NCI-H1092 (cell line): Measurements from ENCODE around the gene RUFY2.
"Not testable (repeated sequence)": the region's sequence is repeated elsewhere in the genome, so short reads cannot be mapped to it uniquely, and the experiment has no call there.

ENCODE experiments used
- DNase-seq: peaks from one replicate; lab custom pipeline; 2025; lab: John Stamatoyannopoulos, UW

Gene RUFY2

GRCh38 chr10:68406815-68407548 is at the start of gene RUFY2:
Gene RUFY2 (minus strand): TSS chr10:68407277. CDS start chr10:68407189, 88 bp downstream.
- peak; percentile 55 for DNase-seq

- DNase-seq: not testable (repeated sequence)
These were observed 42.6 kb upstream of the RUFY2 start for GRCh38 chr10:68449698-68450097.

- no peak for DNase-seq
These were observed 39.1 kb upstream of the RUFY2 start for GRCh38 chr10:68446179-68446578.

GRCh38 chr10:68442971-68443370 is 35.9 kb upstream of the RUFY2 start:
- no peak for DNase-seq

- no peak for DNase-seq
These were observed 33.8 kb upstream of the RUFY2 start for GRCh38 chr10:68440898-68441297.

- no peak for DNase-seq
These were observed 28.7 kb upstream of the RUFY2 start for GRCh38 chr10:68435803-68436202.

GRCh38 chr10:68434657-68435056 is 27.6 kb upstream of the RUFY2 start:
- no peak for DNase-seq

- no peak for DNase-seq
These were observed 21.5 kb upstream of the RUFY2 start for GRCh38 chr10:68428396-68429104.

- DNase-seq: no peak
These were observed 17.5 kb upstream of the RUFY2 start for GRCh38 chr10:68424454-68425014.

- DNase-seq: no peak
These were observed 16.4 kb upstream of the RUFY2 start for GRCh38 chr10:68423522-68423921.

GRCh38 chr10:68419376-68419775 is 12.3 kb upstream of the RUFY2 start:
- DNase-seq: no peak

GRCh38 chr10:68408898-68409518 is 1.9 kb upstream of the RUFY2 start:
- no peak for DNase-seq

- peak; percentile 21 for DNase-seq
These were observed 814 bp downstream of the RUFY2 start for GRCh38 chr10:68406111-68406814.

- no peak for DNase-seq
These were observed 3.4 kb downstream of the RUFY2 start for GRCh38 chr10:68403701-68404100.

GRCh38 chr10:68402276-68402675 is 4.8 kb downstream of the RUFY2 start:
- DNase-seq: no peak

GRCh38 chr10:68397005-68397404 is 10.1 kb downstream of the RUFY2 start:
- DNase-seq: no peak

GRCh38 chr10:68385740-68386139 is 21.3 kb downstream of the RUFY2 start:
- DNase-seq: no peak

- no peak for DNase-seq
These were observed 35.5 kb downstream of the RUFY2 start for GRCh38 chr10:68371604-68372003.

- no peak for DNase-seq
These were observed 40.0 kb downstream of the RUFY2 start for GRCh38 chr10:68367121-68367520.

- no peak for DNase-seq
These were observed 40.5 kb downstream of the RUFY2 start for GRCh38 chr10:68366600-68366999.

GRCh38 chr10:68365611-68366010 is 41.5 kb downstream of the RUFY2 start:
- no peak for DNase-seq
